ENCODE measurements around the gene GNB4. TPM values are rescaled to one million over a fixed set of nuclear protein-coding genes. Genes with fewer than 3 reads are reported as not detected.
A peak's percentile ranks its signal among the peaks of the same experiment; 100 is the strongest.

The GNB4 gene
- total and polyA plus RNA-seq, 10 of the 15 experiments (the other 5 are each of a cell fraction or from before 2014, with no cell fraction given), result 0.14 to 3.4 (median 1.8) TPM

DNA sequence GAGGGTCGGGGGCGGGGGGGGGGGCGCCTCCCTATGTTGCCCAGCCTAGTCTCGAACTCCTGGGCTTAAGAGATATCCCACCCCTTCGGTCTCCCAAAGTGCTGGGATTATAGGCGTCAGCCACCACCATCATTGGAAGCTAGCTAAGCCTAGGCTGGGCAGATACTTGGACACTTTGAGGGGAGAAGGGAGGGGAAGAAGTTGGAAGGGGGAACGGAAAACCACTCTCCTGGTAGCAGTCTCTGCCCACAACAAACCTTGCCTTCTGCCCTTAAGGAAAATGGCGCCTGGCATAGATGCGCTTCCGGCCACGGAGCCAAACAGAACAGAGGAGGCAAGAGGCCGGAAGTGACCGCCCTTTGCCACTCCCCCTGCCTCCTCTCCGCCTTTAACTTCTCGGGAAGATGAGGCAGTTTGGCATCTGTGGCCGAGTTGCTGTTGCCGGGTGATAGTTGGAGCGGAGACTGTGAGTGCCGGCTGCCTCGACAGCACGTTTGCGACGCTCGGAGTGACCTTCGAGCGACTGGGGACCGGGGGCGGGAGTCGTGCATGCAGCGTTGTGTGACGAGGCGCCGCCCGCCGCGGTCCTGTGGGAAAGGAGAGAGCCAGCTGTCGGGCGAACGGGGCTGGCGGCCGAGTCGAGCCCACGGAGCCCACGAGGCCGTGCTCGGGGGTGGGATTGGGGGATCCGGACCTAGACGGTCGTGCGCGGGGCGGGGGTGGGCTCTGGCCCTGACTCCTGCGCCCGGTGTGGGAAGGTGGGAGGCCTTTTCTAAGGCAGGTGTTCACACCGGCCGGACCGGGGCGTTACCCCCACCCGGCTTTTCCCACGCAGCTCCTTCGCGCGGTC is 103.7 kb downstream of the GNB4 start, which contains the start of gene MFN1:
Gene MFN1, plus strand, starts transcription at position 365 of the 850 bp plus-strand sequence. CDS start 1,143 bp downstream, outside the sequence.
- intact Hi-C loops (cut with micrococcal nuclease; ENCODE audit: unreplicated experiment), result loop anchor here (2.0 to 5.0 kb wide), 2 partner anchors 25 to 255 kb away; partner anchors contain the start of genes MRPL47, NDUFB5 and ZNF639
- H3K9ac ChIP-seq (ENCODE audit: control insufficient read depth, insufficient read depth, low read length), result peak within 1 kb of the TSS; percentile 91
- peak; percentile 99 for FAIRE-seq
- in situ Hi-C loops (cut with MboI), result loop anchor here (25.0 kb wide), 1 partner anchor 1265 kb away; the partner anchor contains the start of gene TTC14
- H3K27me3 ChIP-seq (replicated peaks in 1 of 2; ENCODE audit: control insufficient read depth in 2 of 2, insufficient read depth in 2 of 2, low read length in 1 of 2), result no peaks in the 10 kb centered on the region
- H3K36me3 ChIP-seq (ENCODE audit: control insufficient read depth in 2 of 2, insufficient read depth in 2 of 2, low read length in 1 of 2), result peaks cover 0 to 28% of the 10 kb centered on the region in 2 experiments; a peak in 2 of 4 replicates
- H3K79me2 ChIP-seq (ENCODE audit: control insufficient read depth, insufficient read depth, low read length), result peaks cover 51% of the 10 kb centered on the region
- H3K4me2 ChIP-seq (ENCODE audit: control insufficient read depth, insufficient read depth), result peak within 1 kb of the TSS; percentile 91
- no peaks in the 10 kb centered on the region for H4K20me1 ChIP-seq (ENCODE audit: control insufficient read depth, insufficient read depth)
- TSS peak; percentile 91 for BruUV-seq (replicated peaks)
- peak within 1 kb of the TSS; percentile 96 for H3K27ac ChIP-seq (ENCODE audit: control insufficient read depth, insufficient read depth)
- H3K9me3 ChIP-seq (replicated peaks; ENCODE audit: control insufficient read depth, insufficient read depth, low read length), result no peaks in the 10 kb centered on the region
- SMC1A ChIA-PET (ENCODE audit: uncharacterized antibody, unreplicated experiment), result interaction anchor here (0.6 to 2.7 kb wide), 13 partner anchors 17 to 928 kb away, joined by 3 to 11 read pairs (median 3); partner anchors contain the start of genes ACTL6A and ZNF639
- POLR2A ChIA-PET, result interaction anchor here (0.6 to 8.0 kb wide), 12 partner anchors 10 to 276 kb away, joined by 3 to 63 read pairs (median 3); partner anchors contain the start of genes ACTL6A, MRPL47, NDUFB5 and ZMAT3
- ATAC-seq, result peak; percentile 95
- 2% methylated on average over 61 of the region's 63 CpGs for WGBS (ENCODE audit: insufficient coverage, insufficient replicate concordance, low lambda C conversion rate, missing lambda C conversion rate)
- RAD21 ChIA-PET (ENCODE audit: unreplicated experiment), result interaction anchor here (0.7 to 4.6 kb wide), 6 partner anchors 22 to 301 kb away, joined by 3 to 35 read pairs (median 7); partner anchors contain the start of gene ZNF639
- CTCF ChIA-PET, result interaction anchor here (0.8 to 7.3 kb wide), 5 partner anchors 9 to 301 kb away, joined by 3 to 62 read pairs (median 4); partner anchors contain the start of gene ZNF639
- DNase-seq (ENCODE audit: low read depth, low spot score), result peak; percentile 87
- peak within 1 kb of the TSS; percentile 98 for H2AFZ ChIP-seq (ENCODE audit: control insufficient read depth, low read depth, low read length)
- H3K4me1 ChIP-seq (ENCODE audit: control insufficient read depth, insufficient read depth, low read length), result no peaks in the 10 kb centered on the region; the same call in 1 of the 2 replicates
- H3K4me3 ChIP-seq, result peak within 1 kb of the TSS; percentile 71
- TF ChIP-seq, protein P1, sequence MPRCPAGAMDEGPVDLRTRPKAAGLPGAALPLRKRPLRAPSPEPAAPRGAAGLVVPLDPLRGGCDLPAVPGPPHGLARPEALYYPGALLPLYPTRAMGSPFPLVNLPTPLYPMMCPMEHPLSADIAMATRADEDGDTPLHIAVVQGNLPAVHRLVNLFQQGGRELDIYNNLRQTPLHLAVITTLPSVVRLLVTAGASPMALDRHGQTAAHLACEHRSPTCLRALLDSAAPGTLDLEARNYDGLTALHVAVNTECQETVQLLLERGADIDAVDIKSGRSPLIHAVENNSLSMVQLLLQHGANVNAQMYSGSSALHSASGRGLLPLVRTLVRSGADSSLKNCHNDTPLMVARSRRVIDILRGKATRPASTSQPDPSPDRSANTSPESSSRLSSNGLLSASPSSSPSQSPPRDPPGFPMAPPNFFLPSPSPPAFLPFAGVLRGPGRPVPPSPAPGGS (IDR thresholded peaks at IDR 0.05; ENCODE audit: borderline replicate concordance, insufficient read depth, low read depth, low read length, poor library complexity, severe bottlenecking), result no peak
- no peak for TF ChIP-seq FOXK2 (IDR thresholded peaks at IDR 0.05)
- TF ChIP-seq CBX3 (IDR thresholded peaks at IDR 0.05; ENCODE audit: borderline replicate concordance, low read depth), result no peak
- TF ChIP-seq, protein P2, sequence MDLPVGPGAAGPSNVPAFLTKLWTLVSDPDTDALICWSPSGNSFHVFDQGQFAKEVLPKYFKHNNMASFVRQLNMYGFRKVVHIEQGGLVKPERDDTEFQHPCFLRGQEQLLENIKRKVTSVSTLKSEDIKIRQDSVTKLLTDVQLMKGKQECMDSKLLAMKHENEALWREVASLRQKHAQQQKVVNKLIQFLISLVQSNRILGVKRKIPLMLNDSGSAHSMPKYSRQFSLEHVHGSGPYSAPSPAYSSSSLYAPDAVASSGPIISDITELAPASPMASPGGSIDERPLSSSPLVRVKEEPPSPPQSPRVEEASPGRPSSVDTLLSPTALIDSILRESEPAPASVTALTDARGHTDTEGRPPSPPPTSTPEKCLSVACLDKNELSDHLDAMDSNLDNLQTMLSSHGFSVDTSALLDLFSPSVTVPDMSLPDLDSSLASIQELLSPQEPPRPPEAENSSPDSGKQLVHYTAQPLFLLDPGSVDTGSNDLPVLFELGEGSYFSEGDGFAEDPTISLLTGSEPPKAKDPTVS (IDR thresholded peaks at IDR 0.05; ENCODE audit: low read depth, low read length), result no peak
- no peak for TF ChIP-seq NFYA (IDR thresholded peaks at IDR 0.05; ENCODE audit: borderline replicate concordance, low read depth, low read length)
- TF ChIP-seq NRF1 (conservative IDR thresholded peaks at IDR 0.05; ENCODE audit: low read depth, low read length), result no peak
- no peak for TF ChIP-seq HDAC2 (IDR thresholded peaks at IDR 0.05)
- TF ChIP-seq PML (IDR thresholded peaks at IDR 0.05; ENCODE audit: low read length), result peak; percentile 73; the same call in 1 of the 2 replicates
- TF ChIP-seq GABPA (IDR thresholded peaks at IDR 0.05; ENCODE audit: low read depth), result peak; percentile 93
- TF ChIP-seq, protein P3, sequence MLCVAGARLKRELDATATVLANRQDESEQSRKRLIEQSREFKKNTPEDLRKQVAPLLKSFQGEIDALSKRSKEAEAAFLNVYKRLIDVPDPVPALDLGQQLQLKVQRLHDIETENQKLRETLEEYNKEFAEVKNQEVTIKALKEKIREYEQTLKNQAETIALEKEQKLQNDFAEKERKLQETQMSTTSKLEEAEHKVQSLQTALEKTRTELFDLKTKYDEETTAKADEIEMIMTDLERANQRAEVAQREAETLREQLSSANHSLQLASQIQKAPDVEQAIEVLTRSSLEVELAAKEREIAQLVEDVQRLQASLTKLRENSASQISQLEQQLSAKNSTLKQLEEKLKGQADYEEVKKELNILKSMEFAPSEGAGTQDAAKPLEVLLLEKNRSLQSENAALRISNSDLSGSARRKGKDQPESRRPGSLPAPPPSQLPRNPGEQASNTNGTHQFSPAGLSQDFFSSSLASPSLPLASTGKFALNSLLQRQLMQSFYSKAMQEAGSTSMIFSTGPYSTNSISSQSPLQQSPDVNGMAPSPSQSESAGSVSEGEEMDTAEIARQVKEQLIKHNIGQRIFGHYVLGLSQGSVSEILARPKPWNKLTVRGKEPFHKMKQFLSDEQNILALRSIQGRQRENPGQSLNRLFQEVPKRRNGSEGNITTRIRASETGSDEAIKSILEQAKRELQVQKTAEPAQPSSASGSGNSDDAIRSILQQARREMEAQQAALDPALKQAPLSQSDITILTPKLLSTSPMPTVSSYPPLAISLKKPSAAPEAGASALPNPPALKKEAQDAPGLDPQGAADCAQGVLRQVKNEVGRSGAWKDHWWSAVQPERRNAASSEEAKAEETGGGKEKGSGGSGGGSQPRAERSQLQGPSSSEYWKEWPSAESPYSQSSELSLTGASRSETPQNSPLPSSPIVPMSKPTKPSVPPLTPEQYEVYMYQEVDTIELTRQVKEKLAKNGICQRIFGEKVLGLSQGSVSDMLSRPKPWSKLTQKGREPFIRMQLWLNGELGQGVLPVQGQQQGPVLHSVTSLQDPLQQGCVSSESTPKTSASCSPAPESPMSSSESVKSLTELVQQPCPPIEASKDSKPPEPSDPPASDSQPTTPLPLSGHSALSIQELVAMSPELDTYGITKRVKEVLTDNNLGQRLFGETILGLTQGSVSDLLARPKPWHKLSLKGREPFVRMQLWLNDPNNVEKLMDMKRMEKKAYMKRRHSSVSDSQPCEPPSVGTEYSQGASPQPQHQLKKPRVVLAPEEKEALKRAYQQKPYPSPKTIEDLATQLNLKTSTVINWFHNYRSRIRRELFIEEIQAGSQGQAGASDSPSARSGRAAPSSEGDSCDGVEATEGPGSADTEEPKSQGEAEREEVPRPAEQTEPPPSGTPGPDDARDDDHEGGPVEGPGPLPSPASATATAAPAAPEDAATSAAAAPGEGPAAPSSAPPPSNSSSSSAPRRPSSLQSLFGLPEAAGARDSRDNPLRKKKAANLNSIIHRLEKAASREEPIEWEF (IDR thresholded peaks at IDR 0.05; ENCODE audit: insufficient replicate concordance, low read depth, low read length), result no peak
- no peak for TF ChIP-seq ASH2L (IDR thresholded peaks at IDR 0.05; ENCODE audit: borderline replicate concordance, low read depth)
- TF ChIP-seq ESRRA (IDR thresholded peaks at IDR 0.05; ENCODE audit: low read length), result no peak
- peak; percentile 73; the same call in 1 of the 2 replicates for TF ChIP-seq TCF12 (IDR thresholded peaks at IDR 0.05; ENCODE audit: low read depth, low read length)
- TF ChIP-seq STAT1 (conservative IDR thresholded peaks at IDR 0.05), result 0 out of 2 replicates have a peak, but pooled peaks have one; percentile 23

All from GM12878 (cell line).